ENCODE results near the gene RBFOX2. TPM values are rescaled to one million over a fixed set of nuclear protein-coding genes. Genes with fewer than 3 reads are reported as not detected.

Gene RBFOX2
- total and polyA plus RNA-seq, 11 donors: 31.0 to 102 (median 84.0) TPM

DNA sequence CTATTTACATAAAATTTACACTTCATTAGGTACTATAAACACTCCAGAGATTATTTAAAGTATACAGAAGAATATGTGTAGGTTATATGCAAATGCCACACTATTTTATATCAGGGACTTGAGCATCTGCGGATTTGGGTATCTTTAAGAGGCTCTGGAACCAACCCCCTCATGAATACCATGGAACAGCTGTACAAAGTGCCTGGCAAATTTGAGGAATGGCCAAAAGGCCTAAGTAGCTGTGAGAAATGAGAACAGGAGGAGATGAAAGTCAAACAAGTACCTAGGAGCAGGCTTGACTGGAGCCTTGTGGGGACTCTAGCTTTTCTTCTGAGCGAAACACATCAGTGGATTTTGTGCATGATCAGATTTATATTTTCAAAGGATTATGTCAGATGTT lies 149.3 kb downstream of the RBFOX2 start:
- H3K27me3 ChIP-seq: no peaks in the 10 kb centered on the region
- ATAC-seq (no peak), DNase-seq (no peak)
- peaks cover 3 to 58% (median 32%) of the 10 kb centered on the region in 12 donors for H3K4me1 ChIP-seq
- no peaks in the 10 kb centered on the region for H3K36me3 ChIP-seq
- peak overlapping the region in 4 of 12 donors; percentile 30 to 50 (median 36) for H3K27ac ChIP-seq
- no peak for TF ChIP-seq POLR2A (IDR thresholded peaks at IDR 0.05)
- H3K4me3 ChIP-seq: no peak overlapping the region
- H3K9me3 ChIP-seq: peaks cover 0 to 9% (median 0%) of the 10 kb centered on the region in 12 donors
- intact Hi-C loops (cut with DNase I): no loop called here
- 75 to 87% (median 78%) methylated on average over 2 of the region's 2 CpGs for WGBS, 4 donors

GRCh38 chr22:35873426-35873825 lies 155.2 kb downstream of the RBFOX2 start:
- no peaks in the 10 kb centered on the region for H3K27me3 ChIP-seq
- TF ChIP-seq POLR2A (IDR thresholded peaks at IDR 0.05) (no peak), CTCF (IDR thresholded peaks at IDR 0.05) (no peak)
- ATAC-seq (no peak), DNase-seq (no peak)
- peak overlapping the region in 3 of 12 donors; percentile 48 to 73 (median 65) for H3K27ac ChIP-seq
- WGBS, 4 donors: 93 to 98% (median 96%) methylated on average over 3 of the region's 3 CpGs
- no peaks in the 10 kb centered on the region for H3K36me3 ChIP-seq
- intact Hi-C loops (cut with DNase I): no loop called here
- no peak overlapping the region for H3K4me3 ChIP-seq
- H3K9me3 ChIP-seq: peaks cover 0 to 9% (median 0%) of the 10 kb centered on the region in 12 donors
- peaks cover 0 to 68% (median 42%) of the 10 kb centered on the region in 12 donors for H3K4me1 ChIP-seq

GRCh38 chr22:35872451-35872850 lies 156.2 kb downstream of the RBFOX2 start:
- Histone ChIP-seq H3K36me3 (no peaks in the 10 kb centered on the region), H3K27ac (peak overlapping the region in 8 of 12 donors; percentile 6 to 73 (median 36)), H3K27me3 (no peaks in the 10 kb centered on the region), H3K9me3 (peaks cover 0 to 9% (median 0%) of the 10 kb centered on the region in 12 donors), H3K4me3 (no peak overlapping the region), H3K4me1 (peaks cover 0 to 71% (median 41%) of the 10 kb centered on the region in 12 donors)
- TF ChIP-seq CTCF (IDR thresholded peaks at IDR 0.05) (no peak), POLR2A (IDR thresholded peaks at IDR 0.05) (no peak)
- WGBS, 4 donors: 38 to 64% (median 57%) methylated on average over 13 of the region's 13 CpGs
- intact Hi-C loops (cut with DNase I): no loop called here
- DNase-seq (peak; percentile 67 to 83 (median 72)), ATAC-seq (peak; percentile 78 to 95 (median 92))

DNA sequence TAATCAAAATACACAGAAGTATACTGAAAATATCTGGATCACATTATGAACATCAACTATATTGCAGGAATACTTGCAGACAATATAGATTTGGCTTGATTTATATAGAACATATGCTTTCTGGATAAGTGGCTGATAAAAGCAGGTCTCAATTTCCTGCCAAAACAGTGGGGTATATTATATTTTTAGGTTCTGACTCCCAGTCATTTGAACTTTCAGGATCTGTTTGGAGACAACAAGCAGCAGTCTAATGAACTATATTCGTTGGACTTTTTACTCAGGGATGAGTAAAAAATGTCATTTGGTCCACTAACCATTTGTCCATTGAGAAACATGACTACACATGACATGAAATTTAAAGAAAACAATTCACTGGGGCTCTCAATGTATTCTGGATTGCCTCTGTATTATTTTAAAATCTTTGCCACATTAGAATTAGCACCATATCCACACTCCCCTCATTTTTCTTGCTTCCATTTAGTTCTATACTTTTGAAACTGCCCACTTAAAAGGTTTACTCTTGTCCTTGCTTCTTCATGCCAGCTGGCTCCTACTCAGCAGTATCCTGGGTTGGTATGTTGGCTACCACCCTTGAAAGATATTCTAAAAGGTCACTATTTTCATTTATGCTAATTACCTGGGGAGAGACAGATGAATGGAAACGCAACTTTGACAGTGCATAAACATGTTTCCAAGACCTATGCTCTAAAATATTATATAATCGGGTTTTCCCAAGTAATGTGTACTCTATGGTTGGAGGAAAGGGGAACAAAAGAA lies 157.9 kb downstream of the RBFOX2 start:
- H3K36me3 ChIP-seq: no peaks in the 10 kb centered on the region
- DNase-seq (peak in 1 of 5 donors; percentile 34), ATAC-seq (peak in 3 of 4 donors; percentile 45 to 56 (median 56))
- intact Hi-C loops (cut with DNase I): no loop called here
- H3K9me3 ChIP-seq: peaks cover 0 to 9% (median 0%) of the 10 kb centered on the region in 12 donors
- no peak for TF ChIP-seq CTCF (IDR thresholded peaks at IDR 0.05)
- TF ChIP-seq POLR2A (IDR thresholded peaks at IDR 0.05): no peak
- H3K27me3 ChIP-seq: no peaks in the 10 kb centered on the region
- 55 to 60% (median 59%) methylated on average over 3 of the region's 3 CpGs for WGBS, 4 donors
- H3K4me1 ChIP-seq: peaks cover 0 to 81% (median 46%) of the 10 kb centered on the region in 12 donors
- H3K4me3 ChIP-seq: no peak overlapping the region
- peak overlapping the region in 10 of 12 donors; percentile 11 to 73 (median 40) for H3K27ac ChIP-seq
